Measurements from ENCODE around the gene C12orf56.

GRCh38 chr12:64265839-64266238, 124.7 kb downstream of the C12orf56 start:
- TF ChIP-seq MXI1 (conservative IDR thresholded peaks at IDR 0.05; ENCODE audit: poor library complexity, severe bottlenecking) (no peak), CTCF (IDR thresholded peaks at IDR 0.05; ENCODE audit: poor library complexity, severe bottlenecking) (no peak)

All from neural cell (in vitro differentiated cells).